ENCODE measurements around the gene DCLK2.

DNA sequence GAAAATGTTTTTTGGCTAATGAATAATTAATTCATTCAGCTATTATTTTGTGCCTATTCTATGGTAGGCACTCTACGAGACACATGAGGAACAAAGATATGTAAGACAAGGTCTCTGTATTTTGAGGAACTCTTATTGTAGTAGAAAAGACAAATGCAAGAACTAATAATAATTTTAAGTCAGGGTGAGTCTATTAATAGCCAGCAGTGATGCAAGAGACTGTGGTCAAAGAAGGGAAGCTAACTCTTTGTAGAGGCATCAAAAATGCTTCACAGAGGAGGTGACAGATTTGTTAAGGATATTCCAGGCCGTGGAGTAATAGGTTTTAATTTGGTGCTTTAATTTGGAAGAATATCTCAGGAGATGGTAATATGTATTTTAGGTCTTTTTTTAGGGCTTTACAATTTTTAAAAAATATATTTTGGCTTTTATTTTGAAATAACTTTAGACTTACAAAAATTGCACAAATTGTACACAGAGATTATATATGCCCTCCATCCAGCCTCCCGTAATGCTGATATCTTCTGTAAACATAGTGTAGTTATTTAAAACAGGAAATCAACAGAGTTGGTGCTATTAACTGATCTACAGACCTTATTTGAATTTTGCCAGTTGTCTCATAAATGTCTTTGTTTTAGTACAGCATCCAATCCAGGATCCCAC is 48.1 kb downstream of the DCLK2 start:
- TF ChIP-seq, protein P1, sequence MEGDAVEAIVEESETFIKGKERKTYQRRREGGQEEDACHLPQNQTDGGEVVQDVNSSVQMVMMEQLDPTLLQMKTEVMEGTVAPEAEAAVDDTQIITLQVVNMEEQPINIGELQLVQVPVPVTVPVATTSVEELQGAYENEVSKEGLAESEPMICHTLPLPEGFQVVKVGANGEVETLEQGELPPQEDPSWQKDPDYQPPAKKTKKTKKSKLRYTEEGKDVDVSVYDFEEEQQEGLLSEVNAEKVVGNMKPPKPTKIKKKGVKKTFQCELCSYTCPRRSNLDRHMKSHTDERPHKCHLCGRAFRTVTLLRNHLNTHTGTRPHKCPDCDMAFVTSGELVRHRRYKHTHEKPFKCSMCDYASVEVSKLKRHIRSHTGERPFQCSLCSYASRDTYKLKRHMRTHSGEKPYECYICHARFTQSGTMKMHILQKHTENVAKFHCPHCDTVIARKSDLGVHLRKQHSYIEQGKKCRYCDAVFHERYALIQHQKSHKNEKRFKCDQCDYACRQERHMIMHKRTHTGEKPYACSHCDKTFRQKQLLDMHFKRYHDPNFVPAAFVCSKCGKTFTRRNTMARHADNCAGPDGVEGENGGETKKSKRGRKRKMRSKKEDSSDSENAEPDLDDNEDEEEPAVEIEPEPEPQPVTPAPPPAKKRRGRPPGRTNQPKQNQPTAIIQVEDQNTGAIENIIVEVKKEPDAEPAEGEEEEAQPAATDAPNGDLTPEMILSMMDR (conservative IDR thresholded peaks at IDR 0.05; ENCODE audit: low read depth, low read length) = no peak
- no peak for TF ChIP-seq EZH2 (IDR thresholded peaks at IDR 0.05; ENCODE audit: low read length, unreplicated experiment)
- TF ChIP-seq EZH2phosphoT487 (IDR thresholded peaks at IDR 0.05; ENCODE audit: borderline replicate concordance, low read length) = no peak
